Measurements from ENCODE around the gene INCA1.
"Not testable (repeated sequence)": the region's sequence is repeated elsewhere in the genome, so short reads cannot be mapped to it uniquely, and the experiment has no call there.

Gene INCA1

GRCh38 chr17:4997302-4998026, at the start of gene INCA1, which contains the start of gene KIF1C:
TSS of gene INCA1 (minus strand) at chr17:4997522. CDS start at chr17:4994437, 3,085 bp downstream.
TSS of gene KIF1C (plus strand) at chr17:4997950. CDS start at chr17:5000247, 2,297 bp downstream.
- DNase-seq: peak; percentile 94 to 96

- DNase-seq: no peak
These were observed 48.2 kb upstream of the INCA1 start for GRCh38 chr17:5045496-5045895.

GRCh38 chr17:5044630-5045029, 47.3 kb upstream of the INCA1 start:
- no peak for DNase-seq

GRCh38 chr17:5043524-5043923, 46.2 kb upstream of the INCA1 start:
- DNase-seq: no peak

- DNase-seq: peak in 1 of 2 experiments; percentile 41
These were observed 45.1 kb upstream of the INCA1 start for GRCh38 chr17:5042157-5043022.

- no peak for DNase-seq
These were observed 38.0 kb upstream of the INCA1 start, which contains the start of gene SLC52A1 for GRCh38 chr17:5035315-5035714. TSS of gene SLC52A1 (minus strand) at chr17:5035426. CDS start at chr17:5034606, 820 bp downstream.

- DNase-seq: no peak
These were observed 37.3 kb upstream of the INCA1 start for GRCh38 chr17:5034651-5035050.

GRCh38 chr17:5034063-5034462, 36.7 kb upstream of the INCA1 start:
- DNase-seq: no peak

- DNase-seq: no peak
These were observed 36.2 kb upstream of the INCA1 start for GRCh38 chr17:5033352-5034015.

GRCh38 chr17:5032865-5033264, 35.5 kb upstream of the INCA1 start:
- DNase-seq: no peak

GRCh38 chr17:5031365-5032082, 34.2 kb upstream of the INCA1 start:
- DNase-seq: peak; percentile 90 to 93

GRCh38 chr17:5030168-5030567, 32.8 kb upstream of the INCA1 start:
- DNase-seq: not testable (repeated sequence)

- no peak for DNase-seq
These were observed 30.6 kb upstream of the INCA1 start for GRCh38 chr17:5027916-5028315.

- no peak for DNase-seq
These were observed 30.0 kb upstream of the INCA1 start for GRCh38 chr17:5027299-5027698.

GRCh38 chr17:5024604-5025003, 27.3 kb upstream of the INCA1 start:
- DNase-seq: no peak

GRCh38 chr17:5023588-5024147, 26.3 kb upstream of the INCA1 start:
- no peak for DNase-seq

GRCh38 chr17:5022171-5022711, 24.9 kb upstream of the INCA1 start:
- DNase-seq: no peak

GRCh38 chr17:5020502-5021023, 23.2 kb upstream of the INCA1 start:
- DNase-seq: no peak

- peak; percentile 57 to 67 for DNase-seq
These were observed 22.2 kb upstream of the INCA1 start for GRCh38 chr17:5019475-5019956.

- DNase-seq: no peak
These were observed 17.0 kb upstream of the INCA1 start for GRCh38 chr17:5014357-5014756.

GRCh38 chr17:5011928-5012327, 14.6 kb upstream of the INCA1 start:
- peak; percentile 57 to 65 for DNase-seq
